WERI-Rb-1 (cell line): ENCODE results near the gene NLRP1.

Experiments used
- DNase-seq: peaks from one replicate; pipeline ENCODE4 v3.0.0-alpha.2; 2020
- H3K27ac ChIP-seq: fragments of 250-450 bp; sonication (Bioruptor Pico); 2 replicates; pipeline ENCODE4 v1.5.1; 2020; ENCODE audit warnings: mild to moderate bottlenecking, moderate library complexity
- H3K27me3 ChIP-seq: fragments of 250-450 bp; sonication (Bioruptor Pico); 2 replicates; pipeline ENCODE4 v1.5.1; 2021; ENCODE audit warnings: mild to moderate bottlenecking, low read depth, moderate library complexity; ENCODE audit not compliant: insufficient read depth, severe bottlenecking
- H3K36me3 ChIP-seq: fragments of 250-450 bp; sonication (Bioruptor Pico); 2 replicates; pipeline ENCODE4 v1.5.1; 2020; ENCODE audit warnings: mild to moderate bottlenecking, moderate library complexity
- H3K4me3 ChIP-seq: 2 replicates; pipeline ENCODE4 v1.5.1; 2011; ENCODE audit warnings: low read depth, mild to moderate bottlenecking, control low read depth, low read length
- H3K9me3 ChIP-seq: fragments of 250-450 bp; sonication (Bioruptor Pico); 2 replicates; pipeline ENCODE4 v1.5.1; 2021; ENCODE audit warnings: mild to moderate bottlenecking, moderate library complexity; ENCODE audit not compliant: severe bottlenecking
- TF ChIP-seq, protein P1 (sequence below): IDR thresholded peaks from 2 replicates; pipeline ENCODE4 v1.5.1; 2011; ENCODE audit warnings: low read depth, mild to moderate bottlenecking, control low read depth, inconsistent platforms, low read length

The NLRP1 gene

DNA sequence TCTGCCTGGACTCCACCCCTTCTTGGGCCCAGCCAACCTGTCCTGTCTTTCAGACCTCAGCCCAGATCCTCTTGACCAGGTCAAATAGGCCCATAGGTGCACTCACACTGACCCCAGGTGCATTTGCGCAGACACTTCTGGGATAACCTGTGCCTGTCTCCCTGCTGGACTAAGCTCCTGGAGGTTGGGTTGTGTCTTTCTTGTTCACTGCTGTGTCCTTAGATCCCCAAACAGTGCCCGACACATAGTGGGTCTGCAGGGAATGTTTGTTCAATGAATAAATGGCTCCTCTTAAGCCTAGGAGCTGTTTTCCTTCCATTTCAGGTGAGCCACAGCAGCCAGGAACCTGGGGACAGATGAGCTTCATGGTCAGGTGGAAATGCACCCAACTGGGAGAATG lies 48.9 kb downstream of the NLRP1 start:
- H3K27ac ChIP-seq: no peak overlapping the region
- TF ChIP-seq, protein P1, sequence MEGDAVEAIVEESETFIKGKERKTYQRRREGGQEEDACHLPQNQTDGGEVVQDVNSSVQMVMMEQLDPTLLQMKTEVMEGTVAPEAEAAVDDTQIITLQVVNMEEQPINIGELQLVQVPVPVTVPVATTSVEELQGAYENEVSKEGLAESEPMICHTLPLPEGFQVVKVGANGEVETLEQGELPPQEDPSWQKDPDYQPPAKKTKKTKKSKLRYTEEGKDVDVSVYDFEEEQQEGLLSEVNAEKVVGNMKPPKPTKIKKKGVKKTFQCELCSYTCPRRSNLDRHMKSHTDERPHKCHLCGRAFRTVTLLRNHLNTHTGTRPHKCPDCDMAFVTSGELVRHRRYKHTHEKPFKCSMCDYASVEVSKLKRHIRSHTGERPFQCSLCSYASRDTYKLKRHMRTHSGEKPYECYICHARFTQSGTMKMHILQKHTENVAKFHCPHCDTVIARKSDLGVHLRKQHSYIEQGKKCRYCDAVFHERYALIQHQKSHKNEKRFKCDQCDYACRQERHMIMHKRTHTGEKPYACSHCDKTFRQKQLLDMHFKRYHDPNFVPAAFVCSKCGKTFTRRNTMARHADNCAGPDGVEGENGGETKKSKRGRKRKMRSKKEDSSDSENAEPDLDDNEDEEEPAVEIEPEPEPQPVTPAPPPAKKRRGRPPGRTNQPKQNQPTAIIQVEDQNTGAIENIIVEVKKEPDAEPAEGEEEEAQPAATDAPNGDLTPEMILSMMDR: no peak
- H3K4me3 ChIP-seq: no peak overlapping the region
- H3K36me3 ChIP-seq: no peaks in the 10 kb centered on the region
- no peak for DNase-seq
- no peaks in the 10 kb centered on the region for H3K27me3 ChIP-seq
- no peaks in the 10 kb centered on the region for H3K9me3 ChIP-seq

DNA sequence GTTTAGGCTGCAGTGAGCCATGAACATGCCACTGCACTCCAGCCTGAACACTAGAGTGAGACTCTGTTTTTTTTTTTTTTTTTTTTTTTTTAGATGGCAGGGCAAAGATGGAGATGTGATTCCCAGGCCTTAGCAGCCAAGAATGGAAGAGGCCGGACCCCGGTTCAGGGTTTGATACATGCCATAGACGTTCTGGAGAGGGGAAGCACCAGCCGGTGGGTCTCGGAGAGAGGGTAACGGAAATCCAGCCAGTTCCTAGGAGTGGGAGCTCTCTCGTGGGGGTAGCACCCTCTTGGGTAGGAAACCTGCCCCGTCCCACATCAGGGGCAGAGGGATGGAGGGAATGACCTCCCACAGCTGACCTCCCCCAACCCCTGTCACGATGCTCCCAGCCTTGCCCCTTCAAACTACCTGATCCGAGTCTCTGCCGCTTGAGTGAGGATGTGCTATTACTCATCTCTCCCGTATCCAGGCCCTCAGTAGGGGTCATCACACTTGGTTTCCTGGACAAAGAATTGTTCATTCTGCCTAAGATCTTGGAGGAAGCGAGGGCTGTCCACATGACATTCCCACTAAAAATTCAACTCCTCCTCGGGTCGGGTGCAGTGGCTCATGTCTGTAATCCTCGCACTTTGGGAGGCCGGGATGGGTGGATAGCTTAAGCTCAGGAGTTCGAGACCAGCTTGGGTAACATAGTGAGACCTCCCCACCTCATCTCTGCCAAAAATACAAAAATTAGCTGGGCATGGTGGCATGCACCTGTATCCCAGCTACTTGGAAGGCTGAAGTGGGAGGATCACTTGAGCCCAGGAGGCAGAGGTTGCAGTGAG lies 50.6 kb downstream of the NLRP1 start:
- H3K27ac ChIP-seq: no peak overlapping the region
- H3K9me3 ChIP-seq: no peaks in the 10 kb centered on the region
- TF ChIP-seq, protein P1: no peak
- no peaks in the 10 kb centered on the region for H3K36me3 ChIP-seq
- H3K27me3 ChIP-seq: no peaks in the 10 kb centered on the region
- no peak overlapping the region for H3K4me3 ChIP-seq
- DNase-seq: no peak

DNA sequence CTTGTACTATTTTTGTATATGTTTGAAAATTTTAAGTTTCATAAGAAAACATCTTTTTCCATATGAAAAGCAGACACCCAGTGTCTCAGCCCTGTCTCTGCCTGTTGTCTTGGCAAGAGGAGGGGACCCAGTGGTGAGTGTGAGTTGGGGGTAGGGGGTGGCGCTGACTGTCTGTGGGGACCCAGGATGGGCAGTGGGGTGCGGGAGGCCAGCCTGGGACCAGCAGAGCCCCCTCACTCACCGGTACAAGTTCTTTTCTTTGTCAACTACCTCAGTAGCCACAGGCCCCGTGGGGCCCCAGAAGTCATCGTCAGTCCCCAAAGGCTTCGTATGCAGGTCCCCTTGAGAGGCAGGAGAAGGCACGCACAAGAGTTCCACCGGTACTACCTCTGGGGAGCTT lies 51.7 kb downstream of the NLRP1 start:
- no peaks in the 10 kb centered on the region for H3K27me3 ChIP-seq
- TF ChIP-seq, protein P1: no peak
- DNase-seq: no peak
- no peaks in the 10 kb centered on the region for H3K36me3 ChIP-seq
- no peaks in the 10 kb centered on the region for H3K9me3 ChIP-seq
- H3K4me3 ChIP-seq: no peak overlapping the region
- no peak overlapping the region for H3K27ac ChIP-seq

DNA sequence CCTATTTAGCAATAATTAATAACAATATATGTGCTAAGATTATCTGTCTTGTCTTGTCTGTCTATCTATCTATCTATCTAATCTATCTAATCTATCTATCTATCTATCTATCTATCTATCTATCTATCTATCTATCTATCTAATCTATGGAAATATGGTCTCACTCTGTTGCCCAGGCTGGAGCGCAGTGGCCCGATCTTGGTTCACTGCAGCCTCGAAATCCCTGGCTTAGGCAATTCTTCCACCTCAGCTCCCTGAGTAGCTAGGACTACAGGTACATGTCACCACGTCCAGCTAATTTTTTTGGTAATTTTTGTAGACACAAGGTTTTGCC lies 53.3 kb downstream of the NLRP1 start:
- Histone ChIP-seq H3K36me3 (no peaks in the 10 kb centered on the region), H3K9me3 (no peaks in the 10 kb centered on the region), H3K27ac (no peak overlapping the region), H3K27me3 (no peaks in the 10 kb centered on the region), H3K4me3 (no peak overlapping the region)
- DNase-seq: no peak
- TF ChIP-seq, protein P1: no peak

DNA sequence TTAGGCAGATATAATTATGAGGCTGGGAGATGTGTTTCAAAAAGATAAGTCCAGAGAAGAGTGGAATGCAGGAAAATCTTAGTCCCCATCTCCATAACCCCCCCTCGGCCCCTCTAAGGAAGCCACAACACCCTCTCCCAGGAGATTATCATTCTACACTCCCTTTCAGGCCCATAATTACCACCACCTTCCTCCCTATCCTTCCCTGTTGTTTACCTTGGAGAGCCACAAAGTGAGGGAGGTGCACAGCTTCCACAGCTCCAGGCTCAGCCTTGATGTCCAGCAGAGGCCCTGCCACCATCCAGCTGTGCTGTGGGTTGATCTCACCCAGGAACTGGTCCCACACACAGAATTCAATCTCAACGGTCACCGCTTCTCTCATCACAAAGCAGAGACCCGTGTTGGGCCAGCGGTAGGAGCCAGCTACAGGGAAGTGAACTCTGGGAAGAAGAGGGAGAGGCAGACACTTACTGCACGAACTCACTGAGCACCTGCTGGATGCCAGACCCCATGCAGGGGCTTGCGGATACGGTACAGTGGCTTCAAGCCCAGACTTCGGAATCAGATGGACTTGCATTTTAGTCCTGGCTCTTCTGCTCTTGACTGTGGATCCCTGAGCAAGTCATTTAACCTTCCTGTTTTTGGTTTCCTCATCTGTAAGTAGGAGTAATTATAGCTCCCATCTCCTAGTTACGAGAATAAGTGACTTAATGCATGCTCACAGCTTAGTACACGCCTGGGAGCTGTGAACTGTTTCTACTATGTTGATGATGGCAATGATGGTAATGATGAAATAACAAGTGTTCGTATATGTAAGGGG lies 53.8 kb downstream of the NLRP1 start:
- H3K4me3 ChIP-seq: no peak overlapping the region
- TF ChIP-seq, protein P1: no peak
- H3K36me3 ChIP-seq: no peaks in the 10 kb centered on the region
- no peak for DNase-seq
- H3K27ac ChIP-seq: no peak overlapping the region
- H3K9me3 ChIP-seq: no peaks in the 10 kb centered on the region
- H3K27me3 ChIP-seq: no peaks in the 10 kb centered on the region
